ENCODE results near the gene SYT1. TPM values are rescaled to one million over a fixed set of nuclear protein-coding genes. Genes with fewer than 3 reads are reported as not detected.

Gene SYT1
- total RNA-seq, 1 donor from 2014 or later = 13.0 TPM

DNA sequence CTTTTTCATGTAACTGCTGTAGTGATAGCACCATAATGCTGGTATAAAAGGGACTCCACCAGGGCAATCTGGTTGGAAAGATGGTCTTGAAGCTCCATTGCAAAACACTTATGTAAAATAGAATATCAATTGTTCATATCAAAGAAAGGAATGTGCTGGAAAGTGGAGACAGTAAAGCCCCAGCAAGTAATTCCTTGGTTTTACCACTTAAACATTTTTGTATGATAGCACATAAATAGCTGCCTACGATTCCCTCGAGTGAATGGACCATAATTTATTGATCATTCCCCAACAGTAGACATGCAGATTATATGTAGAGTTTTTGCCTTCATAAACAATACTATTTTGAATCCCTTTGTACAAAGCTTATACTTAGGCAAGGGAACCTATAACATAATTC, 550.7 kb downstream of the SYT1 start:
- H3K4me1 Mint-ChIP-seq (ENCODE audit: unreplicated experiment) = no peaks in the 10 kb centered on the region
- no peak for DNase-seq (ENCODE audit: low spot score)
- no peaks in the 10 kb centered on the region for H3K36me3 Mint-ChIP-seq (ENCODE audit: low read depth, unreplicated experiment)
- H3K27me3 Mint-ChIP-seq (ENCODE audit: unreplicated experiment) = peaks cover 3% of the 10 kb centered on the region
- no peak overlapping the region for H3K27ac Mint-ChIP-seq (ENCODE audit: unreplicated experiment)
- no peaks in the 10 kb centered on the region for H3K9me3 Mint-ChIP-seq (ENCODE audit: unreplicated experiment)
- H3K4me3 Mint-ChIP-seq (ENCODE audit: unreplicated experiment) = no peak overlapping the region
- TF ChIP-seq, protein P1, sequence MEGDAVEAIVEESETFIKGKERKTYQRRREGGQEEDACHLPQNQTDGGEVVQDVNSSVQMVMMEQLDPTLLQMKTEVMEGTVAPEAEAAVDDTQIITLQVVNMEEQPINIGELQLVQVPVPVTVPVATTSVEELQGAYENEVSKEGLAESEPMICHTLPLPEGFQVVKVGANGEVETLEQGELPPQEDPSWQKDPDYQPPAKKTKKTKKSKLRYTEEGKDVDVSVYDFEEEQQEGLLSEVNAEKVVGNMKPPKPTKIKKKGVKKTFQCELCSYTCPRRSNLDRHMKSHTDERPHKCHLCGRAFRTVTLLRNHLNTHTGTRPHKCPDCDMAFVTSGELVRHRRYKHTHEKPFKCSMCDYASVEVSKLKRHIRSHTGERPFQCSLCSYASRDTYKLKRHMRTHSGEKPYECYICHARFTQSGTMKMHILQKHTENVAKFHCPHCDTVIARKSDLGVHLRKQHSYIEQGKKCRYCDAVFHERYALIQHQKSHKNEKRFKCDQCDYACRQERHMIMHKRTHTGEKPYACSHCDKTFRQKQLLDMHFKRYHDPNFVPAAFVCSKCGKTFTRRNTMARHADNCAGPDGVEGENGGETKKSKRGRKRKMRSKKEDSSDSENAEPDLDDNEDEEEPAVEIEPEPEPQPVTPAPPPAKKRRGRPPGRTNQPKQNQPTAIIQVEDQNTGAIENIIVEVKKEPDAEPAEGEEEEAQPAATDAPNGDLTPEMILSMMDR (IDR thresholded peaks at IDR 0.05; ENCODE audit: unreplicated experiment) = no peak

DNA sequence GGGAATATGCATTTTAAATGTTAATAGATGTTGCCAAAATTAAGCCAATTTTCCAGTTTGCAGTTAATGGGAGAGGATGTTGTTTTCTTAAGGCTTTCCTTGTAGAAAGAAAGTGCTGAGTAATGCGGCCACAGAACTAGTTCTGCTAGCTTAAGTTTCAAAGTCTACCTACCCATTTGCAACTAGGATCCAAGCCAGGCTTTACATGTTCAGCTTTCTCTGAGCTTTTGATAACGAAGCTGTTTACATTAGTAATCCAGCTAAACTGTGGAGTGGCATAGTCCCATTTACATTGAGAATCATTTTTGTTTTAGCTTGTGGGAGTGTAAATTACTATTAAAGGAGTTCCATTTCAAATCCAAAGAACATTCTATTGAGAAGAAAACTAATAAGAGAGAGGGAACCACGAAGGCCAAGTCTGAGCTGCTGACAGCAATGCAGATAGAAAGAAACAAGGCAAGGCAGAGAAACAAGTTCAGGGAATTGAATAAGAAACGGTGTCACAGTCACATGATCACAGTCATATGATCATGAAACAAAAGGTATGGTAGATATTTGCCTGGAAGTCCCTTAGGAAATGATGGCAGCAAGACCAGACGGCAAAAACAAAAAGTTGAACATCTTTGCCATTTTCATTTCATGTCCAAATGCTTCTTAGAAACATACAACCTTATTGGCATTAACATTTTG, 551.3 kb downstream of the SYT1 start:
- peaks cover 3% of the 10 kb centered on the region for H3K27me3 Mint-ChIP-seq (ENCODE audit: unreplicated experiment)
- no peak for DNase-seq (ENCODE audit: low spot score)
- no peak overlapping the region for H3K27ac Mint-ChIP-seq (ENCODE audit: unreplicated experiment)
- TF ChIP-seq, protein P1 (IDR thresholded peaks at IDR 0.05; ENCODE audit: unreplicated experiment) = no peak
- H3K4me3 Mint-ChIP-seq (ENCODE audit: unreplicated experiment) = no peak overlapping the region
- no peaks in the 10 kb centered on the region for H3K4me1 Mint-ChIP-seq (ENCODE audit: unreplicated experiment)
- H3K36me3 Mint-ChIP-seq (ENCODE audit: low read depth, unreplicated experiment) = no peaks in the 10 kb centered on the region
- H3K9me3 Mint-ChIP-seq (ENCODE audit: unreplicated experiment) = no peaks in the 10 kb centered on the region

DNA sequence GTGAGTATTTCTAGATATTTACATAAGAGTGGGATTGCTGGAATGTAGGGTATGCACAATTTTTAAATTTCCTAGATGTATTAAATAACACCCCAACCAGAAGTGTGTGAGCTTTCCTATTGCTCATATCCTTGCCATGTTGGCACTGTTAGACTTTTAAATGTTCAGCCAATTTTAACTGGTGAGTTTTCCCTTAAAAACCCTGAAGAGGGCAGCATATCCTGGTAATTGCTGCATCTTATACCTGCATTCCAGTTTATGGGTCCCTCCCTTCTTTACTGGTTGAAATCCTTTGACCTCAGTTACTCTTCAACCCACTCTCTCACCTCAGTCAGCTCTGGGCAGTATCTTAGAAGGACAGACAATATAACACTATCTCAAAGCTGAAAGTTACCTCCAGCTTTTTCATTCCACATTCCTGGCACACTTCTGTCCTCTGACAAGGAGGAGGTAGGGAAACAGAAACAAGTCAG, 555.6 kb downstream of the SYT1 start:
- TF ChIP-seq, protein P1 (IDR thresholded peaks at IDR 0.05; ENCODE audit: unreplicated experiment) = peak; percentile 33
- Mint-ChIP-seq H3K27me3 (ENCODE audit: unreplicated experiment) (peaks cover 1% of the 10 kb centered on the region), H3K9me3 (ENCODE audit: unreplicated experiment) (no peaks in the 10 kb centered on the region), H3K27ac (ENCODE audit: unreplicated experiment) (peak overlapping the region; percentile 14), H3K36me3 (ENCODE audit: low read depth, unreplicated experiment) (no peaks in the 10 kb centered on the region), H3K4me1 (ENCODE audit: unreplicated experiment) (peaks cover 8% of the 10 kb centered on the region), H3K4me3 (ENCODE audit: unreplicated experiment) (no peak overlapping the region)
- DNase-seq (ENCODE audit: low spot score) = no peak

DNA sequence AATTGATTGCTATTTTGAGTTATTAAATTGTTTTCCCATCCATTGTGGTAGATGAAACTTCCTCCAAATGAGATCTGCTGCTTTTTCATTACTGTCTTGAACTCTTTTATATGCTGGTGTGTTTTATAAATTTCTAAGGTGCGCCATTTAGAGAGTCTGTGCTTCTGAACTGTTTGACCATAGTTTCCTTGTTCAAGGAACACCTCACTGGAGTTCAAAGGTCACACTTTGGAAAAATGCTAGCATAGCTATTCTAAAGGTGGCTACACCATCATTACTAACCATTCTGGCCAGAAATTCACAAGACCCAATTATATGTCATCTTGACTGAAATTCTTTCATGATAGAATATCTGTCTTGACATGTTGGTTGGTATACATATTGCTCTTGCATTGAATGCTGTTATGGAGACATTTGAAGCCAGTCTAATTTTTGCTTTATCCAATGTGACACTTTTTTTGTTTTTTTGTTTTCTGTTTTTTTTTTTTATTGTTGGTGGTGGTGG, 556.7 kb downstream of the SYT1 start:
- H3K36me3 Mint-ChIP-seq (ENCODE audit: low read depth, unreplicated experiment) = no peaks in the 10 kb centered on the region
- no peak for DNase-seq (ENCODE audit: low spot score)
- peaks cover 1% of the 10 kb centered on the region for H3K27me3 Mint-ChIP-seq (ENCODE audit: unreplicated experiment)
- no peak overlapping the region for H3K4me3 Mint-ChIP-seq (ENCODE audit: unreplicated experiment)
- no peaks in the 10 kb centered on the region for H3K9me3 Mint-ChIP-seq (ENCODE audit: unreplicated experiment)
- H3K4me1 Mint-ChIP-seq (ENCODE audit: unreplicated experiment) = peaks cover 8% of the 10 kb centered on the region
- H3K27ac Mint-ChIP-seq (ENCODE audit: unreplicated experiment) = no peak overlapping the region
- TF ChIP-seq, protein P1 (IDR thresholded peaks at IDR 0.05; ENCODE audit: unreplicated experiment) = no peak

DNA sequence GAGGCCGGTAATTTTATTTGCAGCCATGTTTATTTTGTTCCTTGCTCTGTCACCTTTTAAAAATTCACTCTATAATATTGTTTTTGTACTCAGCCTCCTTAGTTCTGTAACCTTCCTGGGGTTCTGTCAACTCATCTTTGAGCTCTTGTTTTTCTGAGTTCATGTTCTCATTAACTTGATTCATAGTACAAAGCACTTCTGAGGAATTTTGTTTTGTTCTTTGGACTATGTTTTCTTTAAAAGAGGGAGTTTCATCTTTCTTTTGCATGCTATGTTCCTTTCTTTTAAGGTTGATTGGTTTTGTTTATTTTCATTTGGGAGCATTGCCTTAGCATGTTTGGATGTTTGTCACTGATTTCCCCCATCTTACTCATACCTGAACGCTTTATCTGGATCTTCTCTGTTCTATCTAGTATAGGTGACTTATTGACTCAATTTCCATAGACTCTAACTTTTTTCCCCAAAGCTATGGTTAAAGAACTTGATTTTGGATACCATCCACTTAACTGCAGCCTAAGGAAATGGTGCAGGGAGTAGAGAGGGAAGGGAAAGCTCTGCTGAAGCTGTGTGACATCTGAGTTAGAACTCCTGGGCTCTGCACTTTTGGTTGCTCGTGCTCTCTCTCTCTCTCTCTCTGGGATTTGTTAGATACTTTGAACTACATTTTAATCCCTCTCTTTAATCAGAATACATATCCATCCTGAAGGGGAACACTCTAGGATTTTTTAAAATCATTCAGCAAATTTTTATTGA, 557.7 kb downstream of the SYT1 start:
- no peaks in the 10 kb centered on the region for H3K9me3 Mint-ChIP-seq (ENCODE audit: unreplicated experiment)
- H3K27ac Mint-ChIP-seq (ENCODE audit: unreplicated experiment) = no peak overlapping the region
- peaks cover 15% of the 10 kb centered on the region for H3K4me1 Mint-ChIP-seq (ENCODE audit: unreplicated experiment)
- TF ChIP-seq, protein P1 (IDR thresholded peaks at IDR 0.05; ENCODE audit: unreplicated experiment) = no peak
- H3K27me3 Mint-ChIP-seq (ENCODE audit: unreplicated experiment) = peaks cover under 1% of the 10 kb centered on the region
- no peak overlapping the region for H3K4me3 Mint-ChIP-seq (ENCODE audit: unreplicated experiment)
- no peaks in the 10 kb centered on the region for H3K36me3 Mint-ChIP-seq (ENCODE audit: low read depth, unreplicated experiment)
- DNase-seq (ENCODE audit: low spot score) = no peak
